ENCODE measurements around the gene SDCCAG8.

Gene SDCCAG8

GRCh38 chr1:243490748-243491686 lies 235.2 kb downstream of the SDCCAG8 start:
- DNase-seq (ENCODE audit: extremely low spot score, insufficient read length, low read depth) (no peak), FAIRE-seq (no peak)

DNA sequence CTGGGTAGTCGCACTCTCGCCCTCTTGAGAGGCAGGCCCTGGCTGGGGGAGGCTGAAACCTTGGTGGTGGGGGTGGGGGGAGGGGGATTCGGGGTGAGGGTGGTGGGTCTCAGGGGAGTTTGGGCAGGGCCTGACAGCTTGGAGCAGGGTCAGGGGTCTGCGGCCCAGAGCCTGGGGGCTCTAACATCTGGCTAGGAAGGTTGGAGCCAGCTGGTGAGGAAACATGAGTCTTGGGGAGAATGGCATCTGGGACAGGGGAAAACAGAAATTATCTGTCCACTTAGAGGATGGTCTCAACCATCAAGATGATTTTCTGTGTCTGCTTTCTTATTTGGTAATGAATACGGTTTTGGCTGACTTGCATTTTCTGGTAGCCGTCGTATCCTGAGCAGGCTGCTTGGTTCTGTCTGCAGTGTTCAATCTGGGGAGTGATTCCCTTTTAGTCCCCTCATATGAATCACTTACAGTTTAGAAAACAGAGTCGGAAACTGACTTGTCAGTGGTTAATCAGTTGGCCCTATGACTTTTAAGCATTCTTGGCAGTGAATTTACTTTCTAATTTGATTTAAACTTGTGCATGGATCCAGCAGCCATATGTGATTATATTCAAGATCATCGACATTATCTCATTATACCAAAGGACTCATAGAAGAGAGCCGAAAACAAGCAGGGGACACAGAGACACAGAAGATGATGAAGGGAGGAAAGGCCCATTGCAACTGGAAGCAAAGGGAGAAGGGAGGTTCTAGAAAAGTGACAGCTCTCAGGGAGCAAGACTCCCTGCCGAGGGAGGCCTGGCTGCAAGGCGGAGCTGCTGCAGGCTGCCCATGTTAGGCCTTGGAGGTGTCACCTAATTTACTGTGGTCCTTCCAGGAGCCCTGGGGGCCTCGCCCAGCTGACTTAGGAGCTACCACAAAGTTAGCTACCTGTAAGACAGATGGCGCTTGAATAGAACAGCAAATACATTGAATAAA lies 237.6 kb downstream of the SDCCAG8 start:
- DNase-seq (ENCODE audit: extremely low spot score, insufficient read length, low read depth) (no peak), FAIRE-seq (no peak)

DNA sequence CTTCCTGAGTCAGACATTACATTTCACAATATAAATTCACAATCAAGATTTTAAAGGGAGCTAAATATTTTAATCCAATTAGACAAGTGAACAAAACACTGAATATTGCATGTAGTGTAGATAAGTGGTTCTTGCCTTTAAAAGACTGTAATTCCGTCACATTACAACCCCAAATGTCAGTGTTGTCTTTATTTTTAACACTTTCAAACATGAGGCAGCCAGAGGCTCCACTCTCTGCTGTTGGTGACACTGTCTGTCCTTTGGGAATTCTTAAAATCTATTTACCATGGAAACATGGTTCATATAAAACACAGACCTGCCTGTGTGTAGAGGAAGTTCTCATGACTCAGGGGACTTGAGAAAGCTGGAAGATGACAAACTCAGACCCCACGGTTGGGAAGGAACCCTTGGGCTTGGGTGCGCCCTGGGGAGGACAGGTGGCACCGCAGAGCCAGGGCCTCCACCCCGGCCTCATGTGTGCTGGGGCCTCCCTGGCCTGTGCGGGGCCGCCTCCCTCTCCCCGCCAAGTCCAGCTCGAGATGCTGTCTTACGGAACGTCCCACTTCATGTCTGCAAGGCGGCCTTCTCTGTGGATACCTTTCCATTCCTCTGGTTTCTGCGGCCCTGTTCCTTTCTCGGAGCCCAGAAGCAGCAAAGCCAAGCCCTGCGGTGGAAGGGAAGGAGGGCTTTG lies 239.0 kb downstream of the SDCCAG8 start:
- no peak for DNase-seq (ENCODE audit: extremely low spot score, insufficient read length, low read depth)
- FAIRE-seq = no peak

GRCh38 chr1:243495442-243496186 lies 239.8 kb downstream of the SDCCAG8 start:
- DNase-seq (ENCODE audit: extremely low spot score, insufficient read length, low read depth) (no peak), FAIRE-seq (no peak)

DNA sequence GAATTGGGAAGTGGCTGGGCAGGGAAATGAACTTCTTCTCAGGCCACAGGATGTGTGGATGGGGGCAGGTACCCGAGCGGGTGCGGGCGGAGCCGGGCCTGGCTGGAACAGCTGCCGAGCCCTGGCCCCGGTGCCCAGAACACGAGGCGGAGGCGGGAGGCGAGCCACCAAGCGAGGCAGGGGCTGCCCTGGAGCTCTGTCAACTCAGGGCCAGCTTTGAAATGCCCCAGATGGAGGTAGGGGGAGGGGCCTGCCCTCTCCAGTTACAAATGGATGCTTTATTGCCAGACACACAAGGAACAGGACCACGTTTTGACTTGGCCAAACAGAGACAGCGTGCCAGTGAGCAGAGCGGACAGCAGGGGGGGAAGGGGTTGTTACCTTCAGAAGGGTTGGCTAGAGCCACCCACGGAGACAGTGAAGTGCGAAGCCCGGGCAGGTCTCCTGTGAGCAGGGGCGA lies 240.4 kb downstream of the SDCCAG8 start:
- DNase-seq (ENCODE audit: extremely low spot score, insufficient read length, low read depth) (no peak), FAIRE-seq (no peak)

- no peak for FAIRE-seq
- DNase-seq (ENCODE audit: extremely low spot score, insufficient read length, low read depth) = no peak
Measured at GRCh38 chr1:243496806-243497205, 241.0 kb downstream of the SDCCAG8 start.

DNA sequence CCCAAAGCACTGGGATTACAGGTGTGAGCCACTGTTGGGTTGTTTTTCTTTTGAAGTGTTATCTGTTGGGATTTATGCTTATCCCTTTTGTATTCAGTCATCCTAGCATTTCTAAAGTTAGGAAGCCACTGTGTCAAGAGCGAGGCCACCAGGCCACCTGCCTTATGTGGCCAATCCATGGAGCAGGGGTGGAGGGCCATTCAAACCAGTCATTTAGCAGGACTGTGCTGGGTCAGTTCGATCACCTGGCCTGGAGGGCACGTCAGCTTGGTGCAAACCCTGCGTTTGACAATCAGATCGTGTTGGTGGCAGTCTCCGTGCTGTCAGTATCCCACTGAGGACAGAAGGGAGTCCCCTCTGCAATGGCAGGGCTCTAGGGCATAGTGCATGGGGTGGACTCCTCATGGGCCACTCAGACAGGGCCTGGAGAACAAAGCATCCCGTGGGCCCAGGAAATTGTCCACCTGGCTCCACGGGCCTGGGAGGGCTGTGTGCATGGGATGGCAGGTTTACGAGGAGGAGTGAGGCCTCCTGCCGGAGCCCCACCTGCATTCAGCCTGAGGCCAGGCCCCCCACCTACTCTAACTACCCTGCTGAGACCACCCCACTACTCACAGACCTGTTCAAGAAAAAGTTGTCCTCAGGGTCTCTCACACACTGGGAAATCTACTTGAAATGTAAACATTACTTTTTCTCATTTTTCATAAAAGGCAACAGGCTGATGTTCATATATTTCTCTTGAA lies 242.3 kb downstream of the SDCCAG8 start:
- FAIRE-seq (no peak), DNase-seq (ENCODE audit: extremely low spot score, insufficient read length, low read depth) (no peak)

DNA sequence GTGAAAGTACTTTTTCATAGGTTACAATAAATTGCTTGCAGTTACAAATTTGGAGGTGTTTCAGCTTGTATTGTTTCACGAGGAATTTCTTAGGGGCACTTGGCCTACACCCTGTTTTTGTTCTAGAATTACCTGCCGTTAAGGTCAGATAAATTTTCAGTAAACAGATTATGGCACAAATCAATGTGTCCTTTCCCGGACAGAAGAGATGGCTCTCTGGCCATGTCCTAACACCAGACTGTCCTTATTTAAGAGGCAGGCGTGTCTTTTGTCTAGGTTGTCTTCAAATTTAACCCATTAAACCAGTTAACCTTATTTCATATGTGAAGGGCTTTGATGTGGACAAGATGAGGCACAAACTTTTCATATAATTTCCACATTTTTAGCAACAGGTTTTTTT lies 243.4 kb downstream of the SDCCAG8 start:
- no peak for DNase-seq (ENCODE audit: extremely low spot score, insufficient read length, low read depth)
- FAIRE-seq = no peak

- DNase-seq (ENCODE audit: extremely low spot score, insufficient read length, low read depth) (no peak), FAIRE-seq (no peak)
Measured at GRCh38 chr1:243499711-243500110, 243.9 kb downstream of the SDCCAG8 start.

GRCh38 chr1:243500512-243500911 lies 244.7 kb downstream of the SDCCAG8 start:
- FAIRE-seq (no peak), DNase-seq (ENCODE audit: extremely low spot score, insufficient read length, low read depth) (no peak)

GRCh38 chr1:243501002-243501401 lies 245.2 kb downstream of the SDCCAG8 start:
- FAIRE-seq = no peak
- DNase-seq (ENCODE audit: extremely low spot score, insufficient read length, low read depth) = no peak

DNA sequence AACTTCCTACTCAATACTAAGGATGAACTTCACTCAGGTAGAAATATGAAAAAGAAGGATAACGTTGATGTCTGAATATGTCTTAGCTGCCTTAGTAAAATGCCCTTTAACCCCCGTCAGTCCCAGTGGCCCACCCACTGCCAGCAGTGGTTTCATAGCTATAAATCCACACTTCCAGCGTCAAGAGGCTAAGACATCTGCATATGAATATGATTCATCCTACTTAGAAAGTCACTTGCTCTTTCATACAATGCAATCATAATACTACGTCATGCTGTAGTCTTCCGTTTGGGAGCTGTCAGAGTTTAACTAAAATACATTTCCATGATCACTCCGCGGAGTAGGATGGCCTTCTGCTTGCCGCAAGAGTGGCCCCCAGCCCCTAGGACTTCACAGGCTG lies 247.3 kb downstream of the SDCCAG8 start:
- FAIRE-seq (no peak), DNase-seq (ENCODE audit: extremely low spot score, insufficient read length, low read depth) (no peak)

DNA sequence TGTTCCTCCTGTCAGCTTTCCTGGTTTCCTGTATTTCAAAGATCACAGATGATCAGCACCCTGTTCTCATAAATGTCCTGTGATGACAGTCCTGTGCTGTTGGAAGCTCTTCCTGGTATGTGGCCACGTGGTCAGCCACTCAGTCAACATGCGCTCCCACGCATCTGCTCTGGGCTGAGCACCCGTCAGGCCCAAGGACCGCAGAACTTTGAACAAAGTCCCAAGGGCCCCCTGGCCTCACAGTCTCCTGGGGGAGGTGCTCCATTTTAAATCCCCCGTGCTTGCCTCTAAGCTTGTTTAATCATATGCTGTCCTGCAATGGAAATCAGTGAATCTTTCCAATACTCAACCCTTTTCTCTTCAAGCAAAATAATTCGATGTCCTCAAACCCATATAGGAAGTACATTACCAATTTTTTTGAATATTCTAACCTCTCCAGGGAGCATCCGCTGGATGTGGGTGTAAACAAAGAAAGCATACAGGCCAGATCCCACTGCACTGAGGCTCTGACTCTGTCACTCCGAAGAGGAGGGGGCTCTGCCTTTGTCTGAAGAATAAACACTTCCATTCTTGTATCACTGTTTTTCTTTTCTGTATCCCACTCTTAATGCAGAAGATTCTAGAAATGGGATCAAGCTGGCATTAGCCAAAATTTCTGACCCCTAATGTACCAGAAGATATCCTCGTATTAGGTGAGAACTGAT lies 250.3 kb downstream of the SDCCAG8 start:
- DNase-seq (ENCODE audit: extremely low spot score, insufficient read length, low read depth) = no peak
- FAIRE-seq = no peak

DNA sequence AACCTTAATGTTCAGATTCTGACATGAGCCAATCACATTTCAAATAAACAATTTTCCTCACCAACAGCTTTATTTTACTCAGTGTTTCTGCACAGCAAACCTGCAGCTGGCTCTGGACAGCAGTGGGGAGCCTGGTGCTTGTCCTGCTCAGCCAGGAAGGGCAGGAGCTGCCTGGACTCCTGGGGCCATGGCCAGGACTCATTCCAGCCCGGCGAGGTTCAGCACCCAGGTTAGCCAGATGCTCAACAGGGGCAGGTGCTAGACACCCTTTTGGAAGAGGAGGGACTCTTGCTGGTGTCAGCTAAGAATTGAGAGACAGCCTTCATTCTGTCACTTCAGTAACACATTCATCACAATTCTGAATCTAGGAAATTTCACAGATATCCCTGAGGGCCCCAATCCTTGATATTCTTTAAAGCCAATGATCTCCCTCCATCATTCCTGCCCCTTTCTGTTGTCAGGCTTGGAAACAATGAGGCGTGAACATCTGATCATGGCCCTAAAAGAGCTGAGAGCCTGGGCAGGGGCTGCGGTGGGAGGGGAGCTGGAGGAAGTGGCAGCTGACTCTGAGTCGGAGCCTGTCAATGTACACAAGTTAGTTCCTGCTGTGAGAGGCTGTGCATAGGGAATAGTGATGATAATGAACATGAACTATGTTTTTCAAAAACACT lies 251.3 kb downstream of the SDCCAG8 start:
- FAIRE-seq = no peak
- no peak for DNase-seq (ENCODE audit: extremely low spot score, insufficient read length, low read depth)

- DNase-seq (ENCODE audit: extremely low spot score, insufficient read length, low read depth) (no peak), FAIRE-seq (no peak)
Measured at GRCh38 chr1:243507672-243508302, 251.9 kb downstream of the SDCCAG8 start.

- DNase-seq (ENCODE audit: extremely low spot score, insufficient read length, low read depth) (no peak), FAIRE-seq (no peak)
Measured at GRCh38 chr1:243508303-243508713, 252.5 kb downstream of the SDCCAG8 start.

- DNase-seq (ENCODE audit: extremely low spot score, insufficient read length, low read depth) = no peak
- no peak for FAIRE-seq
Measured at GRCh38 chr1:243508943-243509342, 253.1 kb downstream of the SDCCAG8 start.

All from GM18507 (cell line).